Measurements from ENCODE around the gene FAT4.
A peak's percentile ranks its signal among the peaks of the same experiment; 100 is the strongest.

Gene FAT4

GRCh38 chr4:125283707-125284279 is 31.0 kb upstream of the FAT4 start:
- Histone ChIP-seq H3K9me3 (replicated peaks in 1 of 11) (peaks cover 0 to 9% (median 4%) of the 10 kb centered on the region in 11 experiments; a peak in 8 of 22 replicates), H3K36me3 (no peaks in the 10 kb centered on the region), H3K27ac (0 out of 22 replicates have a peak overlapping the region, but pooled peaks of 1 of the 11 experiments have one; percentile 2), H3K4me3 (no peak overlapping the region), H3K27me3 (no peaks in the 10 kb centered on the region), H3K4me2 (no peak overlapping the region), H3K9ac (no peak overlapping the region), H3K4me1 (peaks cover 0 to 8% (median 0%) of the 10 kb centered on the region in 10 experiments; a peak in 1 of 20 replicates), H4K20me1 (no peaks in the 10 kb centered on the region)
- TF ChIP-seq Cebpa-rat (IDR thresholded peaks at IDR 0.05) = no peak

DNA sequence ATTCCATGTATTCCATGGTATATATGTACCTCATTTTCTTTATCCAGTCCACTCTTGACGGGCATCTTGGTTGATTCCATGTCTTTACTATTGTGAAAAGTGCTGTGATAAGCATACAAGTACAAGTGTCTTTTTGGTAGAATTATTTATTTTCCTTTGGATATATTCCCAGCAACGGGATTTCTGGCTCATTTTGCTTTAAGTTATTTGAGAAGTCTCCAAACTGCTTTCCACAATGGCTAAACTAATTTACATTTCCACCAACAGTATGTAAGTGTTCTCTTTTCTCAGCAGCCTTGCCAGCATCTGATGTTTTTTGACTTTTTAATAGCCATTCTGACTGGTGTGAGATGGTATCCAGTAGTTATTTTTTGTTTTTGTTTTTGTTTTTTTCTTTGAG is 17.6 kb upstream of the FAT4 start:
- no peaks in the 10 kb centered on the region for H4K20me1 ChIP-seq
- no peak for TF ChIP-seq Cebpa-rat (IDR thresholded peaks at IDR 0.05)
- no peak overlapping the region for H3K4me3 ChIP-seq
- H3K4me1 ChIP-seq = no peaks in the 10 kb centered on the region
- no peak overlapping the region for H3K27ac ChIP-seq
- H3K36me3 ChIP-seq = no peaks in the 10 kb centered on the region
- H3K9ac ChIP-seq = no peak overlapping the region
- H3K4me2 ChIP-seq = no peak overlapping the region
- no peaks in the 10 kb centered on the region for H3K27me3 ChIP-seq
- peaks cover 0 to 6% (median 0%) of the 10 kb centered on the region in 11 experiments; a peak in 1 of 22 replicates for H3K9me3 ChIP-seq (replicated peaks in 1 of 11)

DNA sequence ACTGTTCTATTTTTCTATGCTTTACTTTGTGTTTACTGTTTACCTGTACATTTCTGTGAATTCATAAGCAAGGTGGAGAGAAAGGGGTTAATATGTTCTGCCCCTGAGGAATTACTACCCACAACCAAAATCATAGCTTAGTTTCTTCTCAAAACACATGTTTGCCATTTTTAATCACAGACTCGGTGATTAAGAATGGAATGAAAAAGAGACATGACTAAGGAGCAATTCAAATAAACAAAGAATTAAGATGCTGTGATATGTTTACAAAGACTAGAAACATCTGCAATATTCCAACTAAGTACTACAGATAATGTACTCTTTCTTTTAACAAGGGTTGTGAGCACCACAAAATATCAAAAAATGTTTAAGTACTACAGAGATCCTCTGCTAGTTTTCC is 11.7 kb upstream of the FAT4 start:
- TF ChIP-seq Cebpa-rat (IDR thresholded peaks at IDR 0.05) = no peak
- Histone ChIP-seq H3K4me3 (no peak overlapping the region), H3K4me1 (no peaks in the 10 kb centered on the region), H3K4me2 (no peak overlapping the region), H3K9me3 (replicated peaks in 1 of 11) (no peaks in the 10 kb centered on the region), H4K20me1 (no peaks in the 10 kb centered on the region), H3K36me3 (no peaks in the 10 kb centered on the region), H3K27me3 (no peaks in the 10 kb centered on the region), H3K27ac (no peak overlapping the region), H3K9ac (no peak overlapping the region)

DNA sequence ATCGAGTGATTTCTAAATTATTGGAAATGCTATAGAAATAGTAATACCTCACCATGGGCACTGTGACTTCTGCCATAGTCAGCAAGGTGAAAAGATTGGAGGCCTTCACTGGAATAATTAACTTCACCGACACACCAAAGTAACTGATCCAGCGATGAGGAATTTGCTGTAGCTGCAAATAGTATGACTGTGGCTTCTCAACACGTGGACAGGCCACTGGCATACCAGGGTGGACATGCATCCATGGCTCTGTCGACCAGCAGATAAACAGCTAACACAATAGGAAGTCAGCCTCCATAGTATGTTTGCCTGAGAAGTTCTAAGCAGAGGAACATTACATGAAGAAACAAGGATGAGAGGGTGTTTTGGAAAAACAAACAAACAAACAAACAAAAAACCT is 10.9 kb upstream of the FAT4 start:
- H3K36me3 ChIP-seq = no peaks in the 10 kb centered on the region
- no peak overlapping the region for H3K9ac ChIP-seq
- H3K27me3 ChIP-seq = no peaks in the 10 kb centered on the region
- no peak overlapping the region for H3K4me2 ChIP-seq
- TF ChIP-seq Cebpa-rat (IDR thresholded peaks at IDR 0.05) = no peak
- H3K4me1 ChIP-seq = no peaks in the 10 kb centered on the region
- no peaks in the 10 kb centered on the region for H4K20me1 ChIP-seq
- no peak overlapping the region for H3K27ac ChIP-seq
- no peaks in the 10 kb centered on the region for H3K9me3 ChIP-seq (replicated peaks in 1 of 11)
- no peak overlapping the region for H3K4me3 ChIP-seq

GRCh38 chr4:125306112-125306511 is 8.6 kb upstream of the FAT4 start:
- Histone ChIP-seq H4K20me1 (no peaks in the 10 kb centered on the region), H3K27ac (no peak overlapping the region), H3K9me3 (replicated peaks in 1 of 11) (no peaks in the 10 kb centered on the region), H3K4me2 (no peak overlapping the region), H3K9ac (no peak overlapping the region), H3K4me1 (no peaks in the 10 kb centered on the region), H3K27me3 (no peaks in the 10 kb centered on the region), H3K4me3 (no peak overlapping the region), H3K36me3 (no peaks in the 10 kb centered on the region)
- TF ChIP-seq Cebpa-rat (IDR thresholded peaks at IDR 0.05) = no peak

- no peaks in the 10 kb centered on the region for H3K9me3 ChIP-seq (replicated peaks in 1 of 11)
- H3K4me2 ChIP-seq = no peak overlapping the region
- no peak for TF ChIP-seq Cebpa-rat (IDR thresholded peaks at IDR 0.05)
Observed at GRCh38 chr4:125306533-125306932, 8.2 kb upstream of the FAT4 start.

DNA sequence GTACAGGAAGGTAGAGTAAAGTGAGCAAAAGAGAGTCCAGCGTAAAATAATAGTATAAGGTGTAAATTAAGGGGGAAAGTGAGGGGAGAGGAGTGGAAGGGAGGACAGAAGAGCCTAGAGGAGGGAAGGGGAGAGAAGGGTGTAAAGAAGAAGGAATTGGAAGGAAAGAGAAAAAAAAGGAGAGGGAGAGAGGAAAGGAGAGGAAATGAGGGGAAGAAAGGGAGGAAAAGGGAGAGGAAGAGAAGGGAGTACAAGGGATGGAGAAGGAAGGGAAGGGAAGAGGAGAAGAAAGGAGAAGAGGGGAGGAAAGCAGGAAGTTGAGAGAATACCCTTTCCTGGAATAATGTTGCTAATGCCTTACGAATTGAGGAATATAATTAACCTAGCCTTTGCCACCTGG is 3.3 kb upstream of the FAT4 start:
- Histone ChIP-seq H3K4me1 (peaks cover 8 to 16% (median 15%) of the 10 kb centered on the region in 10 experiments), H3K4me2 (no peak overlapping the region), H3K36me3 (no peaks in the 10 kb centered on the region), H3K4me3 (no peak overlapping the region), H3K9me3 (replicated peaks in 1 of 11) (peaks cover 0 to 3% (median under 1%) of the 10 kb centered on the region in 11 experiments; a peak in 5 of 22 replicates), H3K27ac (no peak overlapping the region), H3K9ac (no peak overlapping the region), H3K27me3 (peaks cover 7 to 13% (median 9%) of the 10 kb centered on the region in 11 experiments), H4K20me1 (no peaks in the 10 kb centered on the region)
- no peak for TF ChIP-seq Cebpa-rat (IDR thresholded peaks at IDR 0.05)

More at GRCh38 chr4:125306533-125306932, 8.2 kb upstream of the FAT4 start:
- H3K4me3 ChIP-seq = no peak overlapping the region
- no peak overlapping the region for H3K27ac ChIP-seq
- H4K20me1 ChIP-seq = no peaks in the 10 kb centered on the region
- H3K36me3 ChIP-seq = no peaks in the 10 kb centered on the region
- H3K4me1 ChIP-seq = no peaks in the 10 kb centered on the region
- H3K27me3 ChIP-seq = no peaks in the 10 kb centered on the region
- H3K9ac ChIP-seq = no peak overlapping the region

- Histone ChIP-seq H4K20me1 (no peaks in the 10 kb centered on the region), H3K4me1 (peaks cover 8 to 17% (median 15%) of the 10 kb centered on the region in 10 experiments), H3K9me3 (replicated peaks in 1 of 11) (peaks cover 0 to 20% (median 14%) of the 10 kb centered on the region in 11 experiments; a peak in 19 of 22 replicates), H3K36me3 (no peaks in the 10 kb centered on the region), H3K9ac (no peak overlapping the region), H3K4me2 (peak overlapping the region in 7 of 11 experiments; percentile 79 to 92 (median 86); a peak in 9 of 22 replicates), H3K4me3 (no peak overlapping the region), H3K27me3 (peaks cover 11 to 19% (median 17%) of the 10 kb centered on the region in 11 experiments), H3K27ac (no peak overlapping the region)
- no peak for TF ChIP-seq Cebpa-rat (IDR thresholded peaks at IDR 0.05)
Observed at GRCh38 chr4:125313497-125313896, 1.3 kb upstream of the FAT4 start.

- Histone ChIP-seq H3K9ac (peak overlapping the region in 10 of 11 experiments; percentile 76 to 83 (median 80); a peak in 15 of 22 replicates), H4K20me1 (no peaks in the 10 kb centered on the region), H3K27me3 (peaks cover 11 to 19% (median 17%) of the 10 kb centered on the region in 11 experiments), H3K27ac (no peak overlapping the region), H3K36me3 (no peaks in the 10 kb centered on the region), H3K4me2 (peak overlapping the region; percentile 79 to 95 (median 87)), H3K4me3 (peak overlapping the region; percentile 76 to 95 (median 86)), H3K4me1 (peaks cover 8 to 17% (median 15%) of the 10 kb centered on the region in 10 experiments), H3K9me3 (replicated peaks in 1 of 11) (peaks cover 0 to 20% (median 14%) of the 10 kb centered on the region in 11 experiments; a peak in 19 of 22 replicates)
- no peak for TF ChIP-seq Cebpa-rat (IDR thresholded peaks at IDR 0.05)
Observed at GRCh38 chr4:125313989-125314667, 627 bp upstream of the FAT4 start.
